Right lobe of liver (tissue), 4 donors: Measurements from ENCODE around the gene CTTNBP2.

Source experiments
- CTCF ChIP-seq, 4 donors: fragments of 200-600 bp in 3 of 4; fragments of 450-650 bp in 1 of 4; IDR thresholded peaks; one replicate each; pipeline versions ENCODE4 v1.5.1 to v1.8.0; 2016 to 2022; ENCODE audit warnings: antibody characterized with exemption in 4 of 4, mild to moderate bottlenecking in 2 of 4
- POLR2A ChIP-seq: fragments of 450-650 bp; IDR thresholded peaks from one replicate; pipeline ENCODE4 v1.6.1; 2017; ENCODE audit warnings: antibody characterized with exemption, mild to moderate bottlenecking
- donor health status: DM: no; HTN: no; CAD: no.
- donor health status: DM: no; HTN: no; CAD: no.
- donor health status: DM: no; HTN: yes; CAD: no.

GRCh38 chr7:117706210-117706609 lies 167.0 kb downstream of the CTTNBP2 start:
- TF ChIP-seq CTCF (IDR thresholded peaks at IDR 0.05): no peak
- no peak for TF ChIP-seq POLR2A
